ENCODE results near the gene CSGALNACT2. TPM values are rescaled to one million over a fixed set of nuclear protein-coding genes. Genes with fewer than 3 reads are reported as not detected.

The CSGALNACT2 gene
- total and polyA plus RNA-seq, 11 donors = 2.6 to 17.7 (median 8.8) TPM

GRCh38 chr10:43134126-43134905 lies 3.9 kb upstream of the CSGALNACT2 start:
- Histone ChIP-seq H3K4me1 (peaks cover 0 to 47% (median 9%) of the 10 kb centered on the region in 12 donors), H3K27ac (no peak overlapping the region), H3K27me3 (no peaks in the 10 kb centered on the region), H3K4me3 (no peak overlapping the region), H3K36me3 (no peaks in the 10 kb centered on the region), H3K9me3 (no peaks in the 10 kb centered on the region)
- no peak for TF ChIP-seq CTCF (IDR thresholded peaks at IDR 0.05)
- TF ChIP-seq POLR2A (IDR thresholded peaks at IDR 0.05) = no peak
- ATAC-seq (no peak), DNase-seq (no peak)
- WGBS, 4 donors = 94 to 98% (median 95%) methylated on average over 5 of the region's 5 CpGs
- intact Hi-C loops (cut with DNase I) = no loop called here

GRCh38 chr10:43135064-43135463 lies 3.2 kb upstream of the CSGALNACT2 start:
- no peak overlapping the region for H3K4me3 ChIP-seq
- intact Hi-C loops (cut with DNase I) = no loop called here
- DNase-seq (no peak), ATAC-seq (no peak)
- no peaks in the 10 kb centered on the region for H3K36me3 ChIP-seq
- no peak overlapping the region for H3K27ac ChIP-seq
- H3K4me1 ChIP-seq = peaks cover 0 to 48% (median 12%) of the 10 kb centered on the region in 12 donors
- no peaks in the 10 kb centered on the region for H3K27me3 ChIP-seq
- H3K9me3 ChIP-seq = no peaks in the 10 kb centered on the region
- 90 to 98% (median 95%) methylated on average over 5 of the region's 5 CpGs for WGBS, 4 donors
- no peak for TF ChIP-seq CTCF (IDR thresholded peaks at IDR 0.05)
- no peak for TF ChIP-seq POLR2A (IDR thresholded peaks at IDR 0.05)

- Histone ChIP-seq H3K27ac (no peak overlapping the region), H3K9me3 (no peaks in the 10 kb centered on the region), H3K4me1 (peaks cover 0 to 49% (median 12%) of the 10 kb centered on the region in 12 donors), H3K27me3 (no peaks in the 10 kb centered on the region), H3K4me3 (no peak overlapping the region), H3K36me3 (no peaks in the 10 kb centered on the region)
- ATAC-seq (no peak), DNase-seq (no peak)
- 90 to 98% (median 95%) methylated on average over 2 of the region's 2 CpGs for WGBS, 4 donors
- TF ChIP-seq POLR2A (IDR thresholded peaks at IDR 0.05) = no peak
- TF ChIP-seq CTCF (IDR thresholded peaks at IDR 0.05) = no peak
- intact Hi-C loops (cut with DNase I) = no loop called here
Observed at GRCh38 chr10:43135656-43136055, 2.6 kb upstream of the CSGALNACT2 start.

- ATAC-seq (no peak), DNase-seq (no peak)
- intact Hi-C loops (cut with DNase I) = no loop called here
- no peaks in the 10 kb centered on the region for H3K27me3 ChIP-seq
- no peak overlapping the region for H3K27ac ChIP-seq
- H3K36me3 ChIP-seq = no peaks in the 10 kb centered on the region
- TF ChIP-seq POLR2A (IDR thresholded peaks at IDR 0.05) (no peak), CTCF (IDR thresholded peaks at IDR 0.05) (no peak)
- peak overlapping the region in 1 of 12 donors; percentile 70 for H3K4me3 ChIP-seq
- peaks cover 0 to 49% (median 12%) of the 10 kb centered on the region in 12 donors for H3K4me1 ChIP-seq
- H3K9me3 ChIP-seq = no peaks in the 10 kb centered on the region
- WGBS, 4 donors = 95 to 98% (median 97%) methylated on average over 5 of the region's 5 CpGs
Observed at GRCh38 chr10:43136432-43136831, 1.8 kb upstream of the CSGALNACT2 start.
